Activated T-cell treated with anti-CD3 and anti-CD28 coated beads, Interleukin-2, amount 50 U/mL, for 4 hours (primary cell): ENCODE measurements around the gene PLEK. TPM values are rescaled to one million over a fixed set of nuclear protein-coding genes. Genes with fewer than 3 reads are reported as not detected.
A peak's percentile ranks its signal among the peaks of the same experiment; 100 is the strongest.
"Not testable (repeated sequence)": the region's sequence is repeated elsewhere in the genome, so short reads cannot be mapped to it uniquely, and the experiment has no call there.

Experiments used
- ATAC-seq, 2 donors: fragments of 200-7000 bp; cut with Tn5 transposase; one replicate each; pipeline ENCODE4 v1.10.0; 2021
- DNase-seq: peaks from one replicate; pipeline ENCODE4 v3.0.0-alpha.2; 2020
- H3K27me3 Mint-ChIP-seq: one replicate; pipeline ENCODE4 v1.8.0; 2021; ENCODE audit warnings: low read depth, mixed read lengths
- H3K36me3 Mint-ChIP-seq: one replicate; pipeline ENCODE4 v1.8.0; 2022; ENCODE audit warnings: mixed read lengths; ENCODE audit not compliant: insufficient read depth
- H3K4me1 Mint-ChIP-seq: one replicate; pipeline ENCODE4 v1.8.0; 2021; ENCODE audit warnings: low read depth, mixed read lengths
- H3K4me3 Mint-ChIP-seq: one replicate; pipeline ENCODE4 v1.8.0; 2021; ENCODE audit warnings: mild to moderate bottlenecking, moderate library complexity, mixed read lengths
- H3K9me3 Mint-ChIP-seq: one replicate; pipeline ENCODE4 v1.8.0; 2021; ENCODE audit warnings: mixed read lengths
- total RNA-seq, 3 donors: library from RNA; stranded (reverse); gene quantifications; one replicate each; pipeline ENCODE4 v1.2.1, GENCODE V29; 2021

Gene PLEK
- total RNA-seq, 3 donors from 2014 or later = 2.6 to 7.8 (median 7.8) TPM

DNA sequence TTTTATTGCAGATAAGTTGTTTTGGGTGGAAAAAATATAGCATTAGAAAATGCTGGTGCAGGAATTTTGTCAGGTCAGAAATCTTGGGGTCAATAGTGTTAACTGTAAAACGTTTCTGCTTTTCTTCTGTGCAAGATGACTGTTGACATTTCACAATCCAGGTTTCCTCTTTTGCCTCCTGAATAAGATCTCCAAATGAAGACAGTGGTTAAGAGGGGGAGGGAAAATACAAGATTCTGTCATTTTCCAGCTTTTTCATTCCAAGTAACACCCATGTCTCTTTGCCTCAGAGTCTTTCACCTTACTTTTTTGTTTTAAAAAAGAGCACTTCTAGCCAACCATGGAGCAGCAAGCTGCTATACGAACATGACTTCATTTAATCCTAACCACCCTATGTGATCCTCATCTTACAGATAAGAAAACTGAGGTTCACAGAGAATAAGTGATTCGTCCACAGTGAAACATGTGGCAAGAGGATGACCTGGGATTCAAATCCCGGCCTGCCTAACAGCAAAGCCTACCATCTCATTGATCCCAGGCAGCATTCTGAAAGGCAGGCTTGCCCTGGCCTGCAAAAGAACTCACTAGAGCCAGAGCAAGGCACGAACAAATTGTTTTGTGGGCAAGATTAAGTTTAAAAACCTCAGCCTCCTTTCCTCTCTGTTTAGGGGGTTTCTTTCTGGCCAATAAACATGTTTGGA is 3.0 kb downstream of the PLEK start:
- Mint-ChIP-seq H3K4me1 (peaks cover 47% of the 10 kb centered on the region), H3K4me3 (peak overlapping the region; percentile 73), H3K36me3 (peaks cover 2% of the 10 kb centered on the region), H3K9me3 (no peaks in the 10 kb centered on the region), H3K27me3 (no peaks in the 10 kb centered on the region)
- ATAC-seq = no peak
- DNase-seq = no peak

DNA sequence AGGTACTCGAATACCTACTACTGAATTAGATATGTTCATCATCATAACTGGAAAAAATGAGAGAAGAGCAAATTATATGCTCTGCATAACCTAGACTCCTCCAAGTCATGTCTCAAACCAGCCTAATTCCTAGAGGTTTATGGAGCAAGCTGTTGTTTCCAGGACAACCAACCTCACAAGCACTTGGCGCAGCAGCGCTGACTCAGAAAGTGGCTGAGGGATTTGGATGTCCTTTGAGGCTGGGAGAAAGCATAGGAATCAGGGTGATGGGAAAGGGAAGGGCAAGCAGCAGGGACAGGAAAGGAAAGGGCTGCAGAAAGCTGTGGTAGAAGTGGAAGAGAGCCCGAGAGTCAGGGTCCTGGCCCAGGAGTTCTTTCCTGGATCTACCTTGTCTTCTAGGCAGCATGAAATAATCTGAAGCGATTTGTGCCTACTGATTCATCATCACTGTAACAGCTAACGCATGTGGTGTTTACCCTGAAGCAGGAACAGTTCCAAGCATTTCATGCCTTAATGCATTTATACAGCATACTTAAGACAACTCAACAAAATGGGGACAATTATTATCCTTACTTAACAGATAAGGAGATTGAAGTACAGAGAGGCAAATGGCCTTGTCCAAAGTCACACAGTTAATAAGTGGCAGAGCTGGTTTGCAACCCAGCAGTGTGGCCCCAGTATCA is 3.7 kb downstream of the PLEK start:
- Mint-ChIP-seq H3K36me3 (peaks cover 2% of the 10 kb centered on the region), H3K4me1 (peaks cover 44% of the 10 kb centered on the region), H3K9me3 (no peaks in the 10 kb centered on the region), H3K27me3 (no peaks in the 10 kb centered on the region), H3K4me3 (peak overlapping the region; percentile 40)
- DNase-seq = no peak
- ATAC-seq = no peak

DNA sequence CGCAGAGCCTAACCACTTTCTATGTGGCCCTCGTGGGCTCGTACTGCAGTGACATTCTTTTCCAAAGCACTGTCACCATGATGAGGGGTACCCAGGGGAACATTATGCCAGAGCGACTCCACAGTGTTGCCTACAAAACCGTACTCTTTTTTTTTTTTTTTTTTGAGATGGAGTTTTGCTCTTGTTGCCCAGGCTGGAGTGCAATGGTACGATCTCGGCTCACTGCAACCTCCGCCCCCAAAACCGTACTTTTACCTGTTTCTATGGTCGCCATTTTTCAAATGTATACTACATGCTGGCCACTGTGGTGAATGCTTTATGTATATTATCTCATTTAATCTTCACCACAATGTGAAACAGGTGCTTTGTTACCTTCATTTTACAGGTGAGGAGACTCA is 4.3 kb downstream of the PLEK start:
- H3K9me3 Mint-ChIP-seq = no peaks in the 10 kb centered on the region
- ATAC-seq = no peak
- no peak for DNase-seq
- H3K4me3 Mint-ChIP-seq = no peak overlapping the region
- H3K27me3 Mint-ChIP-seq = no peaks in the 10 kb centered on the region
- H3K36me3 Mint-ChIP-seq = peaks cover 2% of the 10 kb centered on the region
- peaks cover 39% of the 10 kb centered on the region for H3K4me1 Mint-ChIP-seq

GRCh38 chr2:68371138-68371537 is 6.1 kb downstream of the PLEK start:
- no peaks in the 10 kb centered on the region for H3K9me3 Mint-ChIP-seq
- H3K4me3 Mint-ChIP-seq = no peak overlapping the region
- DNase-seq = no peak
- no peak for ATAC-seq
- peaks cover 40% of the 10 kb centered on the region for H3K4me1 Mint-ChIP-seq
- H3K36me3 Mint-ChIP-seq = peaks cover 2% of the 10 kb centered on the region
- no peaks in the 10 kb centered on the region for H3K27me3 Mint-ChIP-seq

GRCh38 chr2:68371581-68371980 is 6.5 kb downstream of the PLEK start:
- no peaks in the 10 kb centered on the region for H3K27me3 Mint-ChIP-seq
- peaks cover 2% of the 10 kb centered on the region for H3K36me3 Mint-ChIP-seq
- no peak for DNase-seq
- ATAC-seq = no peak
- H3K4me1 Mint-ChIP-seq = peaks cover 40% of the 10 kb centered on the region
- no peaks in the 10 kb centered on the region for H3K9me3 Mint-ChIP-seq
- no peak overlapping the region for H3K4me3 Mint-ChIP-seq

DNA sequence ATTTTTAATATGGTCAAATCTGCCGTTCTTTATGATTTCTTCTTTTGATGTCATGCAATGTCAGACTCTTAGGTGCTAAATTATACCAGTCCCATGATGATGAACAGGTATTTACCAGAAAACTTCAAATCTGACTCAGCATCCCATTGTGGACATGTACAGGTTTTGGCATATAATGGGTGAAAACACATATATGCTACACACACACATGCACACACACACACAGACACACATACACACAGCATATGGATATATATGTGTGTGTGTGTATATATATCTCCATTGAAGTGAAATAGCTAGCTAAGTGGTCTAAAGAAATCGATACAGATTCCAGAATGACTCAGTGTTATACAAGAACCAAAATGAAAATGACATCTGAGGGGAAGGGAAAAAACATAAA is 7.4 kb downstream of the PLEK start:
- Mint-ChIP-seq H3K4me3 (no peak overlapping the region), H3K27me3 (no peaks in the 10 kb centered on the region), H3K4me1 (peaks cover 43% of the 10 kb centered on the region), H3K9me3 (no peaks in the 10 kb centered on the region), H3K36me3 (peaks cover 2% of the 10 kb centered on the region)
- no peak for DNase-seq
- no peak for ATAC-seq

- Mint-ChIP-seq H3K4me3 (no peak overlapping the region), H3K9me3 (no peaks in the 10 kb centered on the region), H3K27me3 (no peaks in the 10 kb centered on the region), H3K36me3 (peaks cover 2% of the 10 kb centered on the region), H3K4me1 (peaks cover 47% of the 10 kb centered on the region)
- no peak for ATAC-seq
- DNase-seq = no peak
Observed at GRCh38 chr2:68374184-68374583, 9.1 kb downstream of the PLEK start.

DNA sequence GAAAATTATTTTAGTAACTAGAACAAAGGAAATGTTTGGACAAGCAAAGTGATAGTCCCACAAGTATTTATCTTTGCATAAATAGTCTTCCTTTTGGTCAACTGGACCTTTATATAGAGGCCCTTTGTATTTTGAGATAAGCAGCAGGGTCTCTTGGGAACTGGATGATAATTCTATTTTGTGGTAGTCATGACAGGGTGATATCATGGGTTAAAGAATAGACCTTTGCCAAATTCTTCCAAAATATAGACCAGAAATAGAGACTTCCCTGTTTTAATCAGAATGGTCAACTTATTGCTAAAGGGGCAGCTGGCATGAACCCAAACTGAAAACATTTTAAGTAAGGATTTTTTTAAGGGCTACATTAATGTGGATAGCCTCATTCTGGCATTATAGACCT is 10.5 kb downstream of the PLEK start:
- Mint-ChIP-seq H3K4me3 (no peak overlapping the region), H3K27me3 (no peaks in the 10 kb centered on the region), H3K4me1 (peaks cover 53% of the 10 kb centered on the region), H3K36me3 (peaks cover 5% of the 10 kb centered on the region), H3K9me3 (no peaks in the 10 kb centered on the region)
- ATAC-seq = no peak
- DNase-seq = no peak

DNA sequence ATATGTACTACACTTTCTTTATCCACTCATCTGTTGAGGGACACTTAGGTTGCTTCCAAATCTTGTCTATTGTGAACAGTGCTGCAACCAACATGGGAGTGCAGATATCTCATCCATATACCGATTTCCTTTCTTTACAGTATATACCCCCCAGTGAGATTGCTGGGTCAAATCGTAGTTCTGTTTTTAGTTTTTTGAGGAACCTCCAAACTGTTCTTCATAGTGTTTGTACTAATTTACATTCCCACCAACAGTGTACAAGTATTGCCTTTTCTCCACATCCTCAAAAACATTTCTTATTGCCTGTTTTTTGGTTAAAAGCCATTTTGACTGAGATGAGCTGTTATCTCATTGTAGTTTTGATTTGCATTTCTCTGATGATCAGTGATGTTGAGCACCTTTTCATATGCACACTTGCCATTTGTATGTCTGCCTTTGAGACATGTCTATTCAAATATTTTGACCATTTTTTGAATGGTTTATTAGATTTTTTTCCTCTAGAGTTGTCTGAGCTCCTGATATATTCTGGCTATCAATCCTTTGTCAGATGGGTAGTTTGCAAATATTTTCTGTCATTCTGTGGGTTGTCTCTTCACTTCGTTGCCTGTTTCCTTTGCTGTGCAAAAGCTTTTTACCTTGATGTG is 12.2 kb downstream of the PLEK start:
- Mint-ChIP-seq H3K27me3 (no peaks in the 10 kb centered on the region), H3K36me3 (peaks cover 5% of the 10 kb centered on the region), H3K4me1 (peaks cover 47% of the 10 kb centered on the region), H3K4me3 (peak overlapping the region; percentile 16), H3K9me3 (no peaks in the 10 kb centered on the region)
- no peak for DNase-seq
- no peak for ATAC-seq

GRCh38 chr2:68378779-68379178 is 13.7 kb downstream of the PLEK start:
- not testable (repeated sequence) for H3K9me3 Mint-ChIP-seq, H3K36me3 Mint-ChIP-seq, DNase-seq, ATAC-seq, H3K27me3 Mint-ChIP-seq, H3K4me3 Mint-ChIP-seq
- H3K4me1 Mint-ChIP-seq = peaks cover 46% of the 10 kb centered on the region

DNA sequence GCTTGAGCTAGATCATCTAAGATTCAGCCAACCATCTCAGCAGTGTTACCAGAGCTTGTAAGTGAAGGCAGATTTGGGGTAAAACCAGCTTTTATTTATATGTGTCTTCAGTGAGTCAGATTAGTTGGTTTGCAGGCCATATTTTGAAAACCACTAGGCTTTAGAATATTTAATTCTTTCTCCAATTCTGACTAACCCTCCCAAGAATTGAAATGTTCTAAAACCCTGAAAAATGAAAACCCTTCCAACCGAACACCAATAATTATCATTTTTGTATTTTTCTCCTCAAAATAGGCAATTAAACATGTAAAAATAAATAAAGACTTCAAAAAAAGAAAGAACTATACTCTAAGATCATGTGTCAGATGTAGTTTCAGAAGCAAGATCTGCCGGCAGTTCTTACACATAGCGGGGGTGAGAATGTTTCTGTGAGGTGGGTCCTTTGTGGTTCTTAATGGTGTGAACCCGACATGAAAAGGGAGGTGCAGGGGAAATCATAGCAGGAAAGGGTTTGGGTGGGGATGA is 14.2 kb downstream of the PLEK start:
- peaks cover 49% of the 10 kb centered on the region for H3K4me1 Mint-ChIP-seq
- DNase-seq = no peak
- peak overlapping the region; percentile 17 for H3K4me3 Mint-ChIP-seq
- peaks cover 5% of the 10 kb centered on the region for H3K36me3 Mint-ChIP-seq
- peak; percentile 83 to 85 for ATAC-seq
- H3K9me3 Mint-ChIP-seq = no peaks in the 10 kb centered on the region
- no peaks in the 10 kb centered on the region for H3K27me3 Mint-ChIP-seq

DNA sequence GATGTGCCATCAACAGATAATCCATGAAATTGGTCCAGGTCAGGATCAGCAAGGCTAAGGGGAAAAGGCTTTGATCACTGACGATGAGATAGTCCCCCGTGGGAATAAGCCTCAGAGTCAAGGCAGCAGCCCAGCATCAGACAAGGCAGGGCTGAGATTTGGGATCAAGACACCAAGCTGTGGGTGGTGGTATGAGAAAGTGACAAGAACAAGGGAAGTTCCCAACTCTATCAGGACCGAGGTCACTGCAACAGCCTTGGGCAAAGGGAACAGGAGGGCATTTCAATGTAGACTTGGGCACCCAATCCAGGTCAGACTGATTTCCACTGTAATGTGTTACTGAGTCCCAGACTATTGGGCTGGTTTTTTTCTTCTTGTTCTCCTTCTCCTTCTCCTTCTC is 18.7 kb downstream of the PLEK start:
- Mint-ChIP-seq H3K4me3 (no peak overlapping the region), H3K36me3 (peaks cover 7% of the 10 kb centered on the region), H3K9me3 (no peaks in the 10 kb centered on the region), H3K27me3 (no peaks in the 10 kb centered on the region), H3K4me1 (peaks cover 64% of the 10 kb centered on the region)
- ATAC-seq (no peak), DNase-seq (no peak)

- peaks cover 66% of the 10 kb centered on the region for H3K4me1 Mint-ChIP-seq
- no peak overlapping the region for H3K4me3 Mint-ChIP-seq
Observed at GRCh38 chr2:68384485-68385107, 19.5 kb downstream of the PLEK start.

GRCh38 chr2:68385220-68385906 is 20.3 kb downstream of the PLEK start:
- Mint-ChIP-seq H3K27me3 (no peaks in the 10 kb centered on the region), H3K4me1 (peaks cover 60% of the 10 kb centered on the region), H3K9me3 (no peaks in the 10 kb centered on the region), H3K36me3 (peaks cover 3% of the 10 kb centered on the region), H3K4me3 (no peak overlapping the region)
- ATAC-seq (peak; percentile 47 to 74), DNase-seq (no peak)

More at GRCh38 chr2:68384485-68385107, 19.5 kb downstream of the PLEK start:
- no peaks in the 10 kb centered on the region for H3K27me3 Mint-ChIP-seq
- peaks cover 7% of the 10 kb centered on the region for H3K36me3 Mint-ChIP-seq
- ATAC-seq (no peak), DNase-seq (no peak)
- H3K9me3 Mint-ChIP-seq = no peaks in the 10 kb centered on the region
